Endothelial cell (in vitro differentiated cells): ENCODE results near the gene TMEM41A. TPM values are rescaled to one million over a fixed set of nuclear protein-coding genes. Genes with fewer than 3 reads are reported as not detected.

Experiments used
- DNase-seq: peaks from one replicate; pipeline ENCODE4 v3.0.0; 2021; ENCODE audit warnings: low spot score
- H3K27ac Mint-ChIP-seq: one replicate; pipeline ENCODE4 v1.8.0; 2021; ENCODE audit warnings: mixed read lengths, inconsistent platforms; ENCODE audit not compliant: unreplicated experiment
- H3K27me3 Mint-ChIP-seq: one replicate; pipeline ENCODE4 v1.8.0; 2021; ENCODE audit warnings: mild to moderate bottlenecking, moderate library complexity, mixed read lengths, inconsistent platforms; ENCODE audit not compliant: unreplicated experiment
- H3K36me3 Mint-ChIP-seq: one replicate; pipeline ENCODE4 v1.8.0; 2021; ENCODE audit warnings: mild to moderate bottlenecking, low read depth, mixed read lengths, inconsistent platforms; ENCODE audit not compliant: unreplicated experiment
- H3K4me1 Mint-ChIP-seq: one replicate; pipeline ENCODE4 v1.8.0; 2021; ENCODE audit warnings: mild to moderate bottlenecking, mixed read lengths, inconsistent platforms; ENCODE audit not compliant: unreplicated experiment
- H3K4me3 Mint-ChIP-seq: one replicate; pipeline ENCODE4 v1.8.0; 2021; ENCODE audit warnings: mild to moderate bottlenecking, mixed read lengths, inconsistent platforms; ENCODE audit not compliant: unreplicated experiment
- H3K9me3 Mint-ChIP-seq: one replicate; pipeline ENCODE4 v1.8.0; 2021; ENCODE audit warnings: mixed read lengths, inconsistent platforms; ENCODE audit not compliant: unreplicated experiment
- CTCF ChIP-seq: fragments of 200-600 bp; sonication (generic); IDR thresholded peaks from one replicate; pipeline ENCODE4 v1.5.0; 2021; ENCODE audit warnings: antibody characterized with exemption; ENCODE audit not compliant: unreplicated experiment
- total RNA-seq: library from RNA; stranded (reverse); fragmentation: NEBNext Ultra II Directional; extraction: Animal tissue kit (Norgen Biotek cat#: 25700); gene quantifications from one replicate; pipeline ENCODE4 v1.2.1, GENCODE V29; 2021; ENCODE audit not compliant: unreplicated experiment

The TMEM41A gene
- total RNA-seq, 1 donor from 2014 or later: 18.1 TPM

GRCh38 chr3:185534511-185534910 lies 35.7 kb upstream of the TMEM41A start:
- no peak for TF ChIP-seq CTCF
- DNase-seq: no peak
- H3K36me3 Mint-ChIP-seq: no peaks in the 10 kb centered on the region
- peaks cover 2% of the 10 kb centered on the region for H3K27me3 Mint-ChIP-seq
- no peaks in the 10 kb centered on the region for H3K9me3 Mint-ChIP-seq
- peaks cover 12% of the 10 kb centered on the region for H3K4me1 Mint-ChIP-seq
- no peak overlapping the region for H3K27ac Mint-ChIP-seq
- H3K4me3 Mint-ChIP-seq: no peak overlapping the region

- no peak for DNase-seq
- H3K36me3 Mint-ChIP-seq: no peaks in the 10 kb centered on the region
- H3K27me3 Mint-ChIP-seq: peaks cover 2% of the 10 kb centered on the region
- H3K9me3 Mint-ChIP-seq: no peaks in the 10 kb centered on the region
- H3K4me3 Mint-ChIP-seq: no peak overlapping the region
- TF ChIP-seq CTCF: no peak
- peaks cover 12% of the 10 kb centered on the region for H3K4me1 Mint-ChIP-seq
- no peak overlapping the region for H3K27ac Mint-ChIP-seq
Measured at GRCh38 chr3:185532901-185533300, 34.1 kb upstream of the TMEM41A start.

GRCh38 chr3:185530856-185531255 lies 32.0 kb upstream of the TMEM41A start:
- DNase-seq: no peak
- Mint-ChIP-seq H3K9me3 (no peaks in the 10 kb centered on the region), H3K27me3 (peaks cover 2% of the 10 kb centered on the region), H3K4me3 (no peak overlapping the region), H3K36me3 (no peaks in the 10 kb centered on the region), H3K27ac (no peak overlapping the region), H3K4me1 (peaks cover under 1% of the 10 kb centered on the region)
- TF ChIP-seq CTCF: no peak

- no peak for DNase-seq
- no peak overlapping the region for H3K27ac Mint-ChIP-seq
- H3K36me3 Mint-ChIP-seq: no peaks in the 10 kb centered on the region
- H3K27me3 Mint-ChIP-seq: peaks cover 2% of the 10 kb centered on the region
- no peaks in the 10 kb centered on the region for H3K4me1 Mint-ChIP-seq
- TF ChIP-seq CTCF: no peak
- no peaks in the 10 kb centered on the region for H3K9me3 Mint-ChIP-seq
- no peak overlapping the region for H3K4me3 Mint-ChIP-seq
Measured at GRCh38 chr3:185528532-185528931, 29.7 kb upstream of the TMEM41A start.

GRCh38 chr3:185527364-185527763 lies 28.5 kb upstream of the TMEM41A start:
- Mint-ChIP-seq H3K27ac (no peak overlapping the region), H3K4me3 (no peak overlapping the region), H3K36me3 (no peaks in the 10 kb centered on the region), H3K27me3 (peaks cover 2% of the 10 kb centered on the region), H3K4me1 (no peaks in the 10 kb centered on the region), H3K9me3 (no peaks in the 10 kb centered on the region)
- no peak for TF ChIP-seq CTCF
- DNase-seq: no peak
